K562 (cell line): ENCODE data around the gene CD4. TPM values are rescaled to one million over a fixed set of nuclear protein-coding genes. Genes with fewer than 3 reads are reported as not detected.

Source experiments
- ARID1B ChIP-seq: fragments of 450-650 bp; IDR thresholded peaks from 2 replicates; pipeline ENCODE4 v1.6.1; 2016; ENCODE audit warnings: antibody characterized with exemption, mild to moderate bottlenecking, inconsistent platforms
- HNRNPLL ChIP-seq: fragments of 200-400 bp; formaldehyde crosslinking; IDR thresholded peaks from 2 replicates; pipeline ENCODE4 v1.6.1; 2017; ENCODE audit warnings: low read length, low read depth, mild to moderate bottlenecking; ENCODE audit not compliant: poor library complexity, severe bottlenecking
- MBD2 ChIP-seq: sonication (generic); IDR thresholded peaks from 2 replicates; pipeline ENCODE4 v1.6.1; 2016; ENCODE audit warnings: low read depth, borderline replicate concordance
- MYNN ChIP-seq, 2 experiments: sonication (generic); formaldehyde crosslinking in 1 of 2; IDR thresholded peaks; 2 replicates each; pipeline versions ENCODE4 v1.5.0 to v1.6.1; 2016 to 2020; ENCODE audit warnings: antibody characterized with exemption in 1 of 2, missing genetic modification reagents in 1 of 2
- TAF7 ChIP-seq: fragments of 450-650 bp; IDR thresholded peaks from 2 replicates; pipeline ENCODE4 v1.6.1; 2016; ENCODE audit warnings: missing genetic modification characterization, missing compliant biosample characterization
- TBL1XR1 ChIP-seq, 2 experiments: IDR thresholded peaks; 2 replicates each; pipeline ENCODE4 v1.6.1; 2012; ENCODE audit warnings: improper control_type of control experiment in 2 of 2, low read length in 2 of 2, mild to moderate bottlenecking in 1 of 2
- YY1 ChIP-seq, 3 experiments: IDR thresholded peaks; 2 replicates each; pipeline ENCODE4 v1.6.1; 2011; ENCODE audit warnings: low read length in 2 of 3, mild to moderate bottlenecking in 2 of 3, moderate library complexity in 2 of 3, borderline replicate concordance in 1 of 3, control low read depth in 1 of 3, low read depth in 1 of 3; ENCODE audit not compliant: insufficient read depth in 3 of 3, insufficient replicate concordance in 2 of 3, control insufficient read depth in 1 of 3, insufficient read length in 1 of 3; ENCODE audit errors: extremely low read depth in 1 of 3
- polyA plus RNA-seq, 8 experiments: library from polyadenylated mRNA; depleted of rRNA in 4 of 8; stranded (reverse) in 5 of 8; unstranded in 3 of 8; fragments of >200 nt; fragmentation: Nextera tagmentation in 2 of 8; fragmentation: Illumina TruSeq in 1 of 8; extraction: Ambion mirVana in 2 of 8; extraction: Trizol in 1 of 8; gene quantifications; 2 replicates each; pipeline versions ENCODE4 v1.2.1 to v1.2.3, GENCODE V29; 2011 to 2014; ENCODE audit warnings: inconsistent platforms in 1 of 8, missing spikeins in 1 of 8
- total RNA-seq, 7 experiments: library from RNA; depleted of rRNA in 6 of 7; stranded (reverse); fragments of >200 nt in 6 of 7; fragmentation: Illumina TruSeq in 2 of 7; extraction: Trizol in 2 of 7; gene quantifications; 2 replicates each; pipeline versions ENCODE4 v1.2.1 to v1.2.3, GENCODE V29; 2011 to 2021; ENCODE audit warnings: low replicate concordance in 1 of 7
- TF ChIP-seq, protein P1 (sequence below), 2 experiments: fragments of 450-650 bp; conservative IDR thresholded peaks; 2 replicates each; pipeline ENCODE4 v1.6.1; 2017; ENCODE audit warnings: mild to moderate bottlenecking in 2 of 2, moderate library complexity in 2 of 2
- TF ChIP-seq, protein P2 (sequence below), 2 experiments: fragments of 450-650 bp in 1 of 2; IDR thresholded peaks; 2 replicates each; pipeline ENCODE4 v1.6.1; 2011 to 2017; ENCODE audit warnings: low read depth in 2 of 2, antibody characterized with exemption in 1 of 2, borderline replicate concordance in 1 of 2, low read length in 1 of 2, mild to moderate bottlenecking in 1 of 2, mixed read lengths in 1 of 2; ENCODE audit not compliant: control insufficient read depth in 1 of 2
- TF ChIP-seq, protein P3 (sequence below): fragments of 150-350 bp; IDR thresholded peaks from 2 replicates; pipeline ENCODE4 v1.6.1; 2014; ENCODE audit warnings: low read depth, mild to moderate bottlenecking, low read length, borderline replicate concordance
- TF ChIP-seq, protein P4 (sequence below): fragments of 450-650 bp; IDR thresholded peaks from 2 replicates; pipeline ENCODE4 v1.6.1; 2018; ENCODE audit not compliant: partially characterized antibody

The CD4 gene
- total and polyA plus RNA-seq, 9 of the 15 experiments (the other 6 are each of a cell fraction or from before 2014, with no cell fraction given) = 0.06 to 0.27 (median 0.09) TPM; not detected in 5

DNA sequence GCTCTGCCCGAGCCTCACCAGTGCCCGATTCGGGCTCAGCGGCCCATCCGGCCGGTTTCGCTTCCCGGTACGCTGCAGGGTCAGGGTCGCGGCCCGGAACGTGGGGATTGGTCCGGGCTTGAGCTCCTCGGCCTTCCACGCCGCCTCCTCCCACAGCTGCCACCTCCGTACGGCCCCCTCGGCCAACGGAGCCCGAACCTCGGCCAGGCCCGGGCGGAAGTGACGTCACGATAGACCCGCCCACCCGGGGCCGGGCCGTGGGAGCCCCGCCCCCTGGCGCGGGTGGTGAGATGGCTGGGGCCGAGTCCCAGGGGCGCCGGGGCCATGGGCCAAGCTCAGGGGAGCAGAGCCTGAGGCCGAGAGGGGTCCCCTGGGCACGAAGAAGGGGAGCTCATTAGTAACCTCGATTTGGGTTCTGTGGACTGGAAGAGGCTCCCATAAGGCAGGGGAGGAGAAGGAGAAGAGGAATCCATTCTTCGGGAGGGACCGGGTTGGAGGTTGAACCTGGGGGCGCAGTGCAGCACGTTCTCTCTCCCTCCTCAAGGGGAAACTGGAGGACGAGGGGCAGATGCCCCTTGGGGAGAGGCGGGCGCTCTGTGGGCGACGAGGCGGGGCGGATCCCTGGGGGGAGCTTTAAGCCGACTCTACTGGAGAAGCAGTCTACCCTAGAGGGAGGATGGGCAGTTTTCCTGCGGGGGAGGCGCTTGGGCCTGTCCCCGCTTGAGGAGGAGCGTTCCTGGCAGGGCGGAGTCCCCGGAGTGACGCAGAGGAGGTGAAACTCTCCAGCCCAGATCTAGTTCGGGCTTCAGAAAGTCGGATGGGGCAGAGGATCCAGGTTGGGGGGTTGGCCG is 36.2 kb upstream of the CD4 start, which contains the start of gene MLF2 (continued):
- TF ChIP-seq TBL1XR1 (IDR thresholded peaks at IDR 0.05; ENCODE audit: low read length in 2 of 2) (0 out of 4 replicates have a peak, but pooled peaks of 1 of the 2 experiments have one; percentile 60), MBD2 (0 out of 2 replicates have a peak, but pooled peaks have one; percentile 37), ARID1B (peak; percentile 8; the same call in 1 of the 2 replicates), HNRNPLL (peak; percentile 30), TAF7 (tag) (0 out of 2 replicates have a peak, but pooled peaks have one; percentile 36), MYNN (IDR thresholded peaks at IDR 0.05) (peak; percentile 74), MYNN (CRISPR knock-in tag; IDR thresholded peaks at IDR 0.05) (no peak), YY1 (IDR thresholded peaks at IDR 0.05; ENCODE audit: borderline replicate concordance in 1 of 3, control insufficient read depth in 1 of 3, extremely low read depth in 1 of 3, insufficient read depth in 3 of 3, insufficient read length in 1 of 3, insufficient replicate concordance in 2 of 3, low read depth in 1 of 3, low read length in 2 of 3) (peak in 2 of 3 experiments; percentile 13 to 65)
- TF ChIP-seq, protein P1, sequence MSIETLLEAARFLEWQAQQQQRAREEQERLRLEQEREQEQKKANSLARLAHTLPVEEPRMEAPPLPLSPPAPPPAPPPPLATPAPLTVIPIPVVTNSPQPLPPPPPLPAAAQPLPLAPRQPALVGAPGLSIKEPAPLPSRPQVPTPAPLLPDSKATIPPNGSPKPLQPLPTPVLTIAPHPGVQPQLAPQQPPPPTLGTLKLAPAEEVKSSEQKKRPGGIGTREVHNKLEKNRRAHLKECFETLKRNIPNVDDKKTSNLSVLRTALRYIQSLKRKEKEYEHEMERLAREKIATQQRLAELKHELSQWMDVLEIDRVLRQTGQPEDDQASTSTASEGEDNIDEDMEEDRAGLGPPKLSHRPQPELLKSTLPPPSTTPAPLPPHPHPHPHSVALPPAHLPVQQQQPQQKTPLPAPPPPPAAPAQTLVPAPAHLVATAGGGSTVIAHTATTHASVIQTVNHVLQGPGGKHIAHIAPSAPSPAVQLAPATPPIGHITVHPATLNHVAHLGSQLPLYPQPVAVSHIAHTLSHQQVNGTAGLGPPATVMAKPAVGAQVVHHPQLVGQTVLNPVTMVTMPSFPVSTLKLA (conservative IDR thresholded peaks at IDR 0.05) = peak in 1 of 2 experiments; percentile 70; a peak in 2 of 4 replicates
- TF ChIP-seq, protein P2, sequence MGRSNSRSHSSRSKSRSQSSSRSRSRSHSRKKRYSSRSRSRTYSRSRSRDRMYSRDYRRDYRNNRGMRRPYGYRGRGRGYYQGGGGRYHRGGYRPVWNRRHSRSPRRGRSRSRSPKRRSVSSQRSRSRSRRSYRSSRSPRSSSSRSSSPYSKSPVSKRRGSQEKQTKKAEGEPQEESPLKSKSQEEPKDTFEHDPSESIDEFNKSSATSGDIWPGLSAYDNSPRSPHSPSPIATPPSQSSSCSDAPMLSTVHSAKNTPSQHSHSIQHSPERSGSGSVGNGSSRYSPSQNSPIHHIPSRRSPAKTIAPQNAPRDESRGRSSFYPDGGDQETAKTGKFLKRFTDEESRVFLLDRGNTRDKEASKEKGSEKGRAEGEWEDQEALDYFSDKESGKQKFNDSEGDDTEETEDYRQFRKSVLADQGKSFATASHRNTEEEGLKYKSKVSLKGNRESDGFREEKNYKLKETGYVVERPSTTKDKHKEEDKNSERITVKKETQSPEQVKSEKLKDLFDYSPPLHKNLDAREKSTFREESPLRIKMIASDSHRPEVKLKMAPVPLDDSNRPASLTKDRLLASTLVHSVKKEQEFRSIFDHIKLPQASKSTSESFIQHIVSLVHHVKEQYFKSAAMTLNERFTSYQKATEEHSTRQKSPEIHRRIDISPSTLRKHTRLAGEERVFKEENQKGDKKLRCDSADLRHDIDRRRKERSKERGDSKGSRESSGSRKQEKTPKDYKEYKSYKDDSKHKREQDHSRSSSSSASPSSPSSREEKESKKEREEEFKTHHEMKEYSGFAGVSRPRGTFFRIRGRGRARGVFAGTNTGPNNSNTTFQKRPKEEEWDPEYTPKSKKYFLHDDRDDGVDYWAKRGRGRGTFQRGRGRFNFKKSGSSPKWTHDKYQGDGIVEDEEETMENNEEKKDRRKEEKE (IDR thresholded peaks at IDR 0.05; ENCODE audit: borderline replicate concordance in 1 of 2, control insufficient read depth in 1 of 2, low read depth in 2 of 2, low read length in 1 of 2) = 0 out of 4 replicates have a peak, but pooled peaks of 1 of the 2 experiments have one; percentile 63
- TF ChIP-seq, protein P3, sequence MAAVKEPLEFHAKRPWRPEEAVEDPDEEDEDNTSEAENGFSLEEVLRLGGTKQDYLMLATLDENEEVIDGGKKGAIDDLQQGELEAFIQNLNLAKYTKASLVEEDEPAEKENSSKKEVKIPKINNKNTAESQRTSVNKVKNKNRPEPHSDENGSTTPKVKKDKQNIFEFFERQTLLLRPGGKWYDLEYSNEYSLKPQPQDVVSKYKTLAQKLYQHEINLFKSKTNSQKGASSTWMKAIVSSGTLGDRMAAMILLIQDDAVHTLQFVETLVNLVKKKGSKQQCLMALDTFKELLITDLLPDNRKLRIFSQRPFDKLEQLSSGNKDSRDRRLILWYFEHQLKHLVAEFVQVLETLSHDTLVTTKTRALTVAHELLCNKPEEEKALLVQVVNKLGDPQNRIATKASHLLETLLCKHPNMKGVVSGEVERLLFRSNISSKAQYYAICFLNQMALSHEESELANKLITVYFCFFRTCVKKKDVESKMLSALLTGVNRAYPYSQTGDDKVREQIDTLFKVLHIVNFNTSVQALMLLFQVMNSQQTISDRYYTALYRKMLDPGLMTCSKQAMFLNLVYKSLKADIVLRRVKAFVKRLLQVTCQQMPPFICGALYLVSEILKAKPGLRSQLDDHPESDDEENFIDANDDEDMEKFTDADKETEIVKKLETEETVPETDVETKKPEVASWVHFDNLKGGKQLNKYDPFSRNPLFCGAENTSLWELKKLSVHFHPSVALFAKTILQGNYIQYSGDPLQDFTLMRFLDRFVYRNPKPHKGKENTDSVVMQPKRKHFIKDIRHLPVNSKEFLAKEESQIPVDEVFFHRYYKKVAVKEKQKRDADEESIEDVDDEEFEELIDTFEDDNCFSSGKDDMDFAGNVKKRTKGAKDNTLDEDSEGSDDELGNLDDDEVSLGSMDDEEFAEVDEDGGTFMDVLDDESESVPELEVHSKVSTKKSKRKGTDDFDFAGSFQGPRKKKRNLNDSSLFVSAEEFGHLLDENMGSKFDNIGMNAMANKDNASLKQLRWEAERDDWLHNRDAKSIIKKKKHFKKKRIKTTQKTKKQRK = no peak
- TF ChIP-seq, protein P4, sequence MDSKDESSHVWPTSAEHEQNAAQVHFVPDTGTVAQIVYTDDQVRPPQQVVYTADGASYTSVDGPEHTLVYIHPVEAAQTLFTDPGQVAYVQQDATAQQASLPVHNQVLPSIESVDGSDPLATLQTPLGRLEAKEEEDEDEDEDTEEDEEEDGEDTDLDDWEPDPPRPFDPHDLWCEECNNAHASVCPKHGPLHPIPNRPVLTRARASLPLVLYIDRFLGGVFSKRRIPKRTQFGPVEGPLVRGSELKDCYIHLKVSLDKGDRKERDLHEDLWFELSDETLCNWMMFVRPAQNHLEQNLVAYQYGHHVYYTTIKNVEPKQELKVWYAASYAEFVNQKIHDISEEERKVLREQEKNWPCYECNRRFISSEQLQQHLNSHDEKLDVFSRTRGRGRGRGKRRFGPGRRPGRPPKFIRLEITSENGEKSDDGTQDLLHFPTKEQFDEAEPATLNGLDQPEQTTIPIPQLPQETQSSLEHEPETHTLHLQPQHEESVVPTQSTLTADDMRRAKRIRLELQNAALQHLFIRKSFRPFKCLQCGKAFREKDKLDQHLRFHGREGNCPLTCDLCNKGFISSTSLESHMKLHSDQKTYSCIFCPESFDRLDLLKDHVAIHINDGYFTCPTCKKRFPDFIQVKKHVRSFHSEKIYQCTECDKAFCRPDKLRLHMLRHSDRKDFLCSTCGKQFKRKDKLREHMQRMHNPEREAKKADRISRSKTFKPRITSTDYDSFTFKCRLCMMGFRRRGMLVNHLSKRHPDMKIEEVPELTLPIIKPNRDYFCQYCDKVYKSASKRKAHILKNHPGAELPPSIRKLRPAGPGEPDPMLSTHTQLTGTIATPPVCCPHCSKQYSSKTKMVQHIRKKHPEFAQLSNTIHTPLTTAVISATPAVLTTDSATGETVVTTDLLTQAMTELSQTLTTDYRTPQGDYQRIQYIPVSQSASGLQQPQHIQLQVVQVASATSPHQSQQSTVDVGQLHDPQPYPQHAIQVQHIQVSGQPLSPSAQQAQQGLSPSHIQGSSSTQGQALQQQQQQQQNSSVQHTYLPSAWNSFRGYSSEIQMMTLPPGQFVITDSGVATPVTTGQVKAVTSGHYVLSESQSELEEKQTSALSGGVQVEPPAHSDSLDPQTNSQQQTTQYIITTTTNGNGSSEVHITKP = peak; percentile 64
